HepG2 (cell line): ENCODE results near the gene DQX1. TPM values are rescaled to one million over a fixed set of nuclear protein-coding genes. Genes with fewer than 3 reads are reported as not detected.
A peak's percentile ranks its signal among the peaks of the same experiment; 100 is the strongest.

Experiments
- ATF7-NPFF ChIP-seq: sonication (generic); formaldehyde crosslinking; IDR thresholded peaks from 2 replicates; pipeline ENCODE4 v1.8.1; 2023; ENCODE audit warnings: mild to moderate bottlenecking, low read depth, missing genetic modification reagents, moderate library complexity
- IRF2 ChIP-seq: IDR thresholded peaks from 2 replicates; pipeline ENCODE4 v1.6.1; 2018; ENCODE audit warnings: missing genetic modification reagents, missing compliant biosample characterization
- JARID2 ChIP-seq: sonication (generic); formaldehyde crosslinking; IDR thresholded peaks from 2 replicates; pipeline ENCODE4 v1.8.1; 2023; ENCODE audit warnings: missing genetic modification reagents, inconsistent platforms; ENCODE audit not compliant: insufficient replicate concordance
- KDM5A ChIP-seq: fragments of 200-600 bp; sonication (generic); IDR thresholded peaks from 2 replicates; pipeline ENCODE4 v1.7.0; 2018; ENCODE audit warnings: antibody characterized with exemption, mild to moderate bottlenecking, low read length, borderline replicate concordance
- KMT2A ChIP-seq: sonication (generic); formaldehyde crosslinking; IDR thresholded peaks from 2 replicates; pipeline ENCODE4 v1.4.0; 2020; ENCODE audit warnings: missing genetic modification reagents
- NFE2L1 ChIP-seq: sonication (generic); formaldehyde crosslinking; IDR thresholded peaks from 2 replicates; pipeline ENCODE4 v1.4.0; 2020; ENCODE audit warnings: missing genetic modification reagents, mild to moderate bottlenecking, borderline replicate concordance
- NFYB ChIP-seq: sonication (generic); formaldehyde crosslinking; IDR thresholded peaks from 2 replicates; pipeline ENCODE4 v1.4.0; 2020; ENCODE audit warnings: missing genetic modification reagents
- POLR2G ChIP-seq: fragments of 200-400 bp; formaldehyde crosslinking; IDR thresholded peaks from 2 replicates; pipeline ENCODE4 v1.6.1; 2018; ENCODE audit warnings: mild to moderate bottlenecking, low read depth, low read length, moderate library complexity
- ZNF10 ChIP-seq: sonication (generic); formaldehyde crosslinking; IDR thresholded peaks from 2 replicates; pipeline ENCODE4 v1.4.0; 2020; ENCODE audit warnings: mild to moderate bottlenecking, low read depth, missing genetic modification reagents, borderline replicate concordance
- ZNF124 ChIP-seq: sonication (generic); formaldehyde crosslinking; IDR thresholded peaks from 2 replicates; pipeline ENCODE4 v1.4.0; 2020; ENCODE audit warnings: missing genetic modification reagents
- ZNF292 ChIP-seq: sonication (generic); formaldehyde crosslinking; IDR thresholded peaks from 2 replicates; pipeline ENCODE4 v1.8.1; 2022; ENCODE audit warnings: mild to moderate bottlenecking, low read depth, missing genetic modification reagents, borderline replicate concordance
- polyA plus RNA-seq, 8 experiments: library from polyadenylated mRNA; depleted of rRNA in 3 of 8; stranded (reverse) in 7 of 8; unstranded in 1 of 8; fragments of >200 nt; fragmentation: Illumina TruSeq in 4 of 8; extraction: Trizol in 4 of 8; gene quantifications; 2 replicates each; pipeline versions ENCODE4 v1.2.1 to v1.2.3, GENCODE V29; 2011 to 2016; ENCODE audit warnings: low read depth in 4 of 8, missing spikeins in 1 of 8, mixed read lengths in 1 of 8; ENCODE audit not compliant: insufficient read depth in 1 of 8
- total RNA-seq, 5 experiments: library from RNA; depleted of rRNA; stranded (reverse); fragments of >200 nt; fragmentation: Illumina TruSeq; extraction: Trizol; gene quantifications; 2 replicates each; pipeline ENCODE4 v1.2.3, GENCODE V29; 2016; ENCODE audit warnings: low read depth in 1 of 5
- TF ChIP-seq, protein P1 (sequence below): IDR thresholded peaks from 2 replicates; pipeline ENCODE4 v1.6.1; 2018; ENCODE audit warnings: missing genetic modification reagents
- TF ChIP-seq, protein P2 (sequence below): sonication (generic); formaldehyde crosslinking; IDR thresholded peaks from 2 replicates; pipeline ENCODE4 v1.5.1; 2020; ENCODE audit warnings: missing genetic modification reagents, mild to moderate bottlenecking, borderline replicate concordance
- TF ChIP-seq, protein P3 (sequence below), 2 experiments: fragments of 450-650 bp in 1 of 2; sonication (generic) in 1 of 2; formaldehyde crosslinking in 1 of 2; IDR thresholded peaks; 2 replicates each; pipeline versions ENCODE4 v1.6.1 to v1.8.0; 2016 to 2022; ENCODE audit warnings: antibody characterized with exemption in 1 of 2, mild to moderate bottlenecking in 1 of 2, missing genetic modification reagents in 1 of 2
- TF ChIP-seq, protein P4 (sequence below): IDR thresholded peaks from 2 replicates; pipeline ENCODE4 v1.6.1; 2016; ENCODE audit warnings: mild to moderate bottlenecking

DQX1 gene
- total and polyA plus RNA-seq, 2 of the 13 experiments (the other 11 are each of a cell fraction or from before 2014, with no cell fraction given), result 27.6 to 89.8 TPM

DNA sequence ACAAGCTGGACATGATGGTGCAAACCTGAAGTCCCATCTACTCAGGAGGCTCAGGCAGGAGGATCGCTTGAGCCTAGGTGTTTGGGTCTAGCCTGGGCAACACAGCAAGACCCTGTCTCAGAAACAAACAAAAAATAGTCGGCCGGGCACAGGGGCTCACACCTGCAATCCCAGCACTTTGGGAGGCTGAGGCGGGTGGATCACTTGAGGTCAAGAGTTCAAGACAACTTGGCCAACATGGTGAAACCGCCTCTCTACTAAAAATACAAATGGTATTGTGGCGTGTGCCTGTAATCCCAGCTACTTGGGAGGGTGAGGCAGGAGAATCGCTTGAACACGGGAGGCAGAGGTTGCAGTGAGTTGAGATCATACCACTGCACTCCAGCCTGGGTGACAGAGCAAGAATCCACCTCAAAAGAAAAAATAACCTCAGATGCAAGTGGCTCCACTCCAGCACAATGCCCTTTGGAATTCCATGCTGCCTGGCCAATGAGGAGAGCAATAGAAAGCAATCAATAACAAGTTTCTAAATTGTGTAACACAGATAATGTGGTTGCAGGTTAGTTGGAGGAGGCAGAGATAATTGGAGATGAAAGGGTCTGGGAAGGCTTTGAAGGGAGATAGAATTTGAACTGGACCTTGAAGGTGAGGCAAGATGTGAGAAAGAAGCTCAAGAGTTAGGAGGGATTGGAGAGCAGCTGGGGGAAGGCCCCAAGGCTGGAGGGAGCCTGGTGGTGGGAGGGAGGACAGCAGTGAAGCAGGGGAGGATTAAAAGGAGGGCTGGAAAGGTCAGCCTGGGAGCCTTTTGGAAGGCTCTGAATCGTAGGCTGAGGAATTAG is 37.2 kb downstream of the DQX1 start (continued):
- no peak for TF ChIP-seq ATF7-NPFF (CRISPR knock-in tag)
- TF ChIP-seq KMT2A (CRISPR knock-in tag), result no peak; the same call in 1 of the 2 replicates
- TF ChIP-seq, protein P1, sequence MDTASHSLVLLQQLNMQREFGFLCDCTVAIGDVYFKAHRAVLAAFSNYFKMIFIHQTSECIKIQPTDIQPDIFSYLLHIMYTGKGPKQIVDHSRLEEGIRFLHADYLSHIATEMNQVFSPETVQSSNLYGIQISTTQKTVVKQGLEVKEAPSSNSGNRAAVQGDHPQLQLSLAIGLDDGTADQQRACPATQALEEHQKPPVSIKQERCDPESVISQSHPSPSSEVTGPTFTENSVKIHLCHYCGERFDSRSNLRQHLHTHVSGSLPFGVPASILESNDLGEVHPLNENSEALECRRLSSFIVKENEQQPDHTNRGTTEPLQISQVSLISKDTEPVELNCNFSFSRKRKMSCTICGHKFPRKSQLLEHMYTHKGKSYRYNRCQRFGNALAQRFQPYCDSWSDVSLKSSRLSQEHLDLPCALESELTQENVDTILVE, result no peak
- TF ChIP-seq, protein P2, sequence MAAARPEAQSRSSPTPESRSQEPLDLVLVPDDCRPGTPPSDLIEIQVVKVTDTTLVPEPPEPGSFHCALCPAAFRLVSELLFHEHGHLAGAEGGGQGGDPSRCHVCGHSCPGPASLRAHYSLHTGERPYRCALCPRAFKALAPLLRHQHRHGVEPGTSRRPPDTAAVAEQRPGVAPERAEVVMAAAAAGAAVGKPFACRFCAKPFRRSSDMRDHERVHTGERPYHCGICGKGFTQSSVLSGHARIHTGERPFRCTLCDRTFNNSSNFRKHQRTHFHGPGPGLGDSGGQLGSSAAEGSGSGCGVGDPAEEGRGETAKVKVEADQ, result peak; percentile 94
- no peak for TF ChIP-seq JARID2
- TF ChIP-seq ZNF124, result peak; percentile 64; the same call in 1 of the 2 replicates
- TF ChIP-seq, protein P3, sequence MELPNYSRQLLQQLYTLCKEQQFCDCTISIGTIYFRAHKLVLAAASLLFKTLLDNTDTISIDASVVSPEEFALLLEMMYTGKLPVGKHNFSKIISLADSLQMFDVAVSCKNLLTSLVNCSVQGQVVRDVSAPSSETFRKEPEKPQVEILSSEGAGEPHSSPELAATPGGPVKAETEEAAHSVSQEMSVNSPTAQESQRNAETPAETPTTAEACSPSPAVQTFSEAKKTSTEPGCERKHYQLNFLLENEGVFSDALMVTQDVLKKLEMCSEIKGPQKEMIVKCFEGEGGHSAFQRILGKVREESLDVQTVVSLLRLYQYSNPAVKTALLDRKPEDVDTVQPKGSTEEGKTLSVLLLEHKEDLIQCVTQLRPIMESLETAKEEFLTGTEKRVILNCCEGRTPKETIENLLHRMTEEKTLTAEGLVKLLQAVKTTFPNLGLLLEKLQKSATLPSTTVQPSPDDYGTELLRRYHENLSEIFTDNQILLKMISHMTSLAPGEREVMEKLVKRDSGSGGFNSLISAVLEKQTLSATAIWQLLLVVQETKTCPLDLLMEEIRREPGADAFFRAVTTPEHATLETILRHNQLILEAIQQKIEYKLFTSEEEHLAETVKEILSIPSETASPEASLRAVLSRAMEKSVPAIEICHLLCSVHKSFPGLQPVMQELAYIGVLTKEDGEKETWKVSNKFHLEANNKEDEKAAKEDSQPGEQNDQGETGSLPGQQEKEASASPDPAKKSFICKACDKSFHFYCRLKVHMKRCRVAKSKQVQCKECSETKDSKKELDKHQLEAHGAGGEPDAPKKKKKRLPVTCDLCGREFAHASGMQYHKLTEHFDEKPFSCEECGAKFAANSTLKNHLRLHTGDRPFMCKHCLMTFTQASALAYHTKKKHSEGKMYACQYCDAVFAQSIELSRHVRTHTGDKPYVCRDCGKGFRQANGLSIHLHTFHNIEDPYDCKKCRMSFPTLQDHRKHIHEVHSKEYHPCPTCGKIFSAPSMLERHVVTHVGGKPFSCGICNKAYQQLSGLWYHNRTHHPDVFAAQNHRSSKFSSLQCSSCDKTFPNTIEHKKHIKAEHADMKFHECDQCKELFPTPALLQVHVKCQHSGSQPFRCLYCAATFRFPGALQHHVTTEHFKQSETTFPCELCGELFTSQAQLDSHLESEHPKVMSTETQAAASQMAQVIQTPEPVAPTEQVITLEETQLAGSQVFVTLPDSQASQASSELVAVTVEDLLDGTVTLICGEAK (IDR thresholded peaks at IDR 0.05), result no peak
- TF ChIP-seq, protein P3 (CRISPR knock-in tag; IDR thresholded peaks at IDR 0.05), result no peak
- 0 out of 2 replicates have a peak, but pooled peaks have one; percentile 40 for TF ChIP-seq NFE2L1 (CRISPR knock-in tag)
- TF ChIP-seq ZNF292 (CRISPR knock-in tag), result peak; percentile 82; the same call in 1 of the 2 replicates
- TF ChIP-seq ZNF10, result no peak
- TF ChIP-seq KDM5A, result peak; percentile 51; the same call in 1 of the 2 replicates
- TF ChIP-seq, protein P4, sequence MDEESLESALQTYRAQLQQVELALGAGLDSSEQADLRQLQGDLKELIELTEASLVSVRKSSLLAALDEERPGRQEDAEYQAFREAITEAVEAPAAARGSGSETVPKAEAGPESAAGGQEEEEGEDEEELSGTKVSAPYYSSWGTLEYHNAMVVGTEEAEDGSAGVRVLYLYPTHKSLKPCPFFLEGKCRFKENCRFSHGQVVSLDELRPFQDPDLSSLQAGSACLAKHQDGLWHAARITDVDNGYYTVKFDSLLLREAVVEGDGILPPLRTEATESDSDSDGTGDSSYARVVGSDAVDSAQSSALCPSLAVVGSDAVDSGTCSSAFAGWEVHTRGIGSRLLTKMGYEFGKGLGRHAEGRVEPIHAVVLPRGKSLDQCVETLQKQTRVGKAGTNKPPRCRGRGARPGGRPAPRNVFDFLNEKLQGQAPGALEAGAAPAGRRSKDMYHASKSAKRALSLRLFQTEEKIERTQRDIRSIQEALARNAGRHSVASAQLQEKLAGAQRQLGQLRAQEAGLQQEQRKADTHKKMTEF, result peak; percentile 87
- no peak for TF ChIP-seq POLR2G
- TF ChIP-seq IRF2 (CRISPR knock-in tag), result peak; percentile 59
- peak; percentile 69 for TF ChIP-seq NFYB (CRISPR knock-in tag)
